WI38 (cell line): ENCODE data around the gene KRT81.

Experiments
- H3K4me3 ChIP-seq: 2 replicates; pipeline ENCODE4 v1.5.1; 2011; ENCODE audit warnings: low read depth, mild to moderate bottlenecking, control low read depth, low read length
- TF ChIP-seq, protein P1 (sequence below): IDR thresholded peaks from 2 replicates; pipeline ENCODE4 v1.5.1; 2012; ENCODE audit warnings: low read depth, mild to moderate bottlenecking, control low read depth, low read length

KRT81 gene

GRCh38 chr12:52251367-52252051 is 39.8 kb downstream of the KRT81 start:
- H3K4me3 ChIP-seq, result no peak overlapping the region
- TF ChIP-seq, protein P1, sequence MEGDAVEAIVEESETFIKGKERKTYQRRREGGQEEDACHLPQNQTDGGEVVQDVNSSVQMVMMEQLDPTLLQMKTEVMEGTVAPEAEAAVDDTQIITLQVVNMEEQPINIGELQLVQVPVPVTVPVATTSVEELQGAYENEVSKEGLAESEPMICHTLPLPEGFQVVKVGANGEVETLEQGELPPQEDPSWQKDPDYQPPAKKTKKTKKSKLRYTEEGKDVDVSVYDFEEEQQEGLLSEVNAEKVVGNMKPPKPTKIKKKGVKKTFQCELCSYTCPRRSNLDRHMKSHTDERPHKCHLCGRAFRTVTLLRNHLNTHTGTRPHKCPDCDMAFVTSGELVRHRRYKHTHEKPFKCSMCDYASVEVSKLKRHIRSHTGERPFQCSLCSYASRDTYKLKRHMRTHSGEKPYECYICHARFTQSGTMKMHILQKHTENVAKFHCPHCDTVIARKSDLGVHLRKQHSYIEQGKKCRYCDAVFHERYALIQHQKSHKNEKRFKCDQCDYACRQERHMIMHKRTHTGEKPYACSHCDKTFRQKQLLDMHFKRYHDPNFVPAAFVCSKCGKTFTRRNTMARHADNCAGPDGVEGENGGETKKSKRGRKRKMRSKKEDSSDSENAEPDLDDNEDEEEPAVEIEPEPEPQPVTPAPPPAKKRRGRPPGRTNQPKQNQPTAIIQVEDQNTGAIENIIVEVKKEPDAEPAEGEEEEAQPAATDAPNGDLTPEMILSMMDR, result no peak

GRCh38 chr12:52250048-52250990 is 41.0 kb downstream of the KRT81 start:
- TF ChIP-seq, protein P1, result no peak
- no peak overlapping the region for H3K4me3 ChIP-seq

GRCh38 chr12:52249511-52250047 is 41.8 kb downstream of the KRT81 start:
- TF ChIP-seq, protein P1, result no peak
- no peak overlapping the region for H3K4me3 ChIP-seq

DNA sequence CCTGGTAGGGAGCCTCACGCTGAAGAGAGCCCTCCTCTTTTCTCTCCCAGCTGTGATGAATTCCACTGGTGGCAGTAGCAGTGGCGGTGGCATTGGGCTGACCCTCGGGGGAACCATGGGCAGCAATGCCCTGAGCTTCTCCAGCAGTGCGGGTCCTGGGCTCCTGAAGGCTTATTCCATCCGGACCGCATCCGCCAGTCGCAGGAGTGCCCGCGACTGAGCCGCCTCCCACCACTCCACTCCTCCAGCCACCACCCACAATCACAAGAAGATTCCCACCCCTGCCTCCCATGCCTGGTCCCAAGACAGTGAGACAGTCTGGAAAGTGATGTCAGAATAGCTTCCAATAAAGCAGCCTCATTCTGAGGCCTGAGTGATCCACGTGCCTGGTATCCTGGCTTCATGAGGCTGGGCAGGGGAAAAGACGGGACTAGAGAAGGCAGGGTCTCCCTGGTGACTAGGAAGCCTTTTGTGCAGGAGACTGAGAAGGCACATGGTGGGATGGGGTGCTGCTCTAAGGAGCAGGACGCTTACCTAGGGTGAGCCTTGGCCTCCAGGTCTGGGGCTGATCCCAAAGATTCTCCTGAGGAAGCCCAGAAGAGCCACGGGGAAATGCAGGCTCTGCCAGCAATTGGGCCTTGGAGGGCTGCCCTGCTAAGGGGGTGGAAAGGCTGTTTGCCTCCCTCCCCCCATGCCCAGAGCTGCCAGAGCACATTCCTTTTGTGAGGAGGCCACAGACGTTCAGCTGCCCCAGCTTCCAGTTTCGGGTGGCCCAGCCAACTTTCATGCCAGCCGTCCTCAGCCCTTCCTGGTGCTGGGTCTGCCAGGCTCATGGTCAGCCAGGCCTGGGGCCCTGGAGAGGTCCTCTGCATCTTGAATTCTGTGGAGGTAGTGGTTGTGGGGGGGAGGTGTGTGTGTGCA is 42.5 kb downstream of the KRT81 start:
- TF ChIP-seq, protein P1, result no peak
- H3K4me3 ChIP-seq, result no peak overlapping the region

GRCh38 chr12:52247622-52248540 is 43.5 kb downstream of the KRT81 start:
- TF ChIP-seq, protein P1, result no peak
- H3K4me3 ChIP-seq, result no peak overlapping the region
